ENCODE results near the gene MEGF8. TPM values are rescaled to one million over a fixed set of nuclear protein-coding genes. Genes with fewer than 3 reads are reported as not detected.
A peak's percentile ranks its signal among the peaks of the same experiment; 100 is the strongest.

The MEGF8 gene
- total and polyA plus RNA-seq, 2 of the 8 experiments (the other 6 are each of a cell fraction or from before 2014, with no cell fraction given) = 13.0 to 23.7 TPM

DNA sequence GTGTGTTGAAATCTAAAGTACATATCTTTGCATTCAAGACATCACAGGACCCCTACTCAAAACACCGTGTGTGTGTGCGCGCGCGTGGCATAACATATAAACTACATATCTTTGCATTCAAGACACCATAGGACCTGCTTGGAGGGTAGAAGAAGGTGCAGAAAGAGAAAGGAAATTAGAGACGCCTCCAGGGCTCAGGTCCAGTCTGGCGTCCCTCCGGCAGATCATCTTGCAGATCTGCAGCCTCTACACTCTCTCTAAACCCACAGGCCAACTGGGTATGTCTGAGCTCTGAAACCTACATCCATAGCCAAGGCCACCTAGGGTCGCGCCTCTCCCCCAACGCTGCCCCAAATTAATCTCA lies 22.4 kb upstream of the MEGF8 start:
- Histone ChIP-seq H3K79me1 (ENCODE audit: low read depth, low read length) (no peaks in the 10 kb centered on the region), H2AK5ac (ENCODE audit: low read depth, low read length) (0 out of 2 replicates have a peak overlapping the region, but pooled peaks have one; percentile 11), H2BK5ac (ENCODE audit: low read depth, low read length) (peak overlapping the region; percentile 15; the same call in 1 of the 2 replicates), H3K4me3 (ENCODE audit: extremely low read depth in 1 of 4, insufficient read depth in 2 of 4, low read depth in 3 of 4, low read length in 4 of 4) (peak overlapping the region; percentile 27 to 84 (median 52); a peak in 5 of 8 replicates), H2BK120ac (replicated peaks; ENCODE audit: low read depth, low read length) (no peak overlapping the region), H3K18ac (ENCODE audit: extremely low read depth, low read length) (peak overlapping the region; percentile 83; the same call in 1 of the 2 replicates), H4K20me1 (replicated peaks in 1 of 2; ENCODE audit: control insufficient read depth in 1 of 2, insufficient read depth in 2 of 2, low read length in 2 of 2) (no peaks in the 10 kb centered on the region), H4K8ac (ENCODE audit: extremely low read depth, insufficient read depth, low read length) (peak overlapping the region; percentile 89), H3K4me1 (replicated peaks in 1 of 4; ENCODE audit: control insufficient read depth in 3 of 4, insufficient read depth in 4 of 4, low read length in 3 of 4) (peaks cover 0 to 16% (median 10%) of the 10 kb centered on the region in 4 experiments; a peak in 4 of 7 replicates), H2BK20ac (ENCODE audit: low read length) (peak overlapping the region; percentile 82; the same call in 1 of the 2 replicates), H3K14ac (ENCODE audit: insufficient read length) (no peak overlapping the region), H2AFZ (ENCODE audit: low read length) (no peak overlapping the region), H3K79me2 (ENCODE audit: control insufficient read depth in 1 of 2, insufficient read depth in 2 of 2, low read length in 2 of 2) (peaks cover 0 to 10% of the 10 kb centered on the region in 2 experiments; a peak in 2 of 4 replicates), H3K36me3 (ENCODE audit: control insufficient read depth in 2 of 4, insufficient read depth in 4 of 4, low read length in 3 of 4) (peaks cover 0 to 5% (median 0%) of the 10 kb centered on the region in 4 experiments; a peak in 2 of 8 replicates), H3K9me3 (ENCODE audit: insufficient read depth in 2 of 2, low read depth in 1 of 2, low read length in 1 of 2) (no peaks in the 10 kb centered on the region), H3K23me2 (ENCODE audit: low read depth, low read length) (peaks cover 4% of the 10 kb centered on the region; the same call in 1 of the 2 replicates), H3K23ac (ENCODE audit: insufficient read length) (no peak overlapping the region), H3K27me3 (replicated peaks in 1 of 4; ENCODE audit: control insufficient read depth in 3 of 4, extremely low read depth in 1 of 4, insufficient read depth in 3 of 4, low read length in 3 of 4) (no peaks in the 10 kb centered on the region), H3K9ac (replicated peaks in 1 of 4; ENCODE audit: extremely low read depth in 1 of 4, low read depth in 3 of 4, low read length in 3 of 4) (peak overlapping the region in 1 of 4 experiments; percentile 23; a peak in 1 of 7 replicates), H2BK12ac (ENCODE audit: low read depth, low read length) (peak overlapping the region; percentile 53), H3K27ac (ENCODE audit: low read depth, low read length) (no peak overlapping the region), H2BK15ac (ENCODE audit: low read length) (0 out of 2 replicates have a peak overlapping the region, but pooled peaks have one; percentile 18), H3K56ac (replicated peaks; ENCODE audit: insufficient read length, low read depth, low read length) (no peak overlapping the region), H3K4ac (replicated peaks; ENCODE audit: insufficient read length, low read depth, low read length) (peak overlapping the region; percentile 1), H3K4me2 (ENCODE audit: insufficient read depth in 1 of 2, low read depth in 2 of 2, low read length in 2 of 2) (peak overlapping the region; percentile 61 to 92), H4K91ac (replicated peaks; ENCODE audit: insufficient read length, low read length) (peak overlapping the region; percentile 81), H4K5ac (ENCODE audit: insufficient read length, low read depth, low read length) (peak overlapping the region; percentile 64)
- TF ChIP-seq POLR2AphosphoS5 (IDR thresholded peaks at IDR 0.05; ENCODE audit: low read depth, low read length) (no peak), SUZ12 (IDR thresholded peaks at IDR 0.05; ENCODE audit: low read length) (no peak), BRCA1 (IDR thresholded peaks at IDR 0.05; ENCODE audit: low read depth, low read length) (no peak), EZH2 (IDR thresholded peaks at IDR 0.05; ENCODE audit: low read depth, low read length, severe bottlenecking) (peak; percentile 12), SP1 (IDR thresholded peaks at IDR 0.05; ENCODE audit: low read depth, low read length) (no peak), BCL11A (IDR thresholded peaks at IDR 0.05; ENCODE audit: low read depth in 2 of 2, low read length in 2 of 2) (no peak)
- peak in 1 of 2 experiments; percentile 50 for DNase-seq (ENCODE audit: low read depth in 1 of 2, low spot score in 2 of 2)
- FAIRE-seq = no peak
- CTCF ChIA-PET (ENCODE audit: partially characterized antibody) = interaction anchor here (0.7 to 1.3 kb wide), 4 partner anchors 10 to 170 kb away, joined by 3 read pairs; partner anchors contain the start of genes GSK3A and POU2F2
- WGBS, 2 experiments (ENCODE audit: extremely low coverage in 1 of 2, insufficient coverage in 1 of 2, insufficient read length in 1 of 2, insufficient replicate concordance in 2 of 2, low coverage in 1 of 2, low lambda C conversion rate in 2 of 2, missing lambda C conversion rate in 1 of 2) = 84% methylated on average over 11 of the region's 11 CpGs; no CpG with 5 or more reads in 1 of the 2 experiments
- POLR2A ChIA-PET (ENCODE audit: partially characterized antibody) = interaction anchor here (1.0 to 2.0 kb wide), 4 partner anchors 14 to 58 kb away, joined by 4 to 8 read pairs (median 8); no protein-coding TSS in a partner anchor
